ENCODE data around the gene LSM10.
A peak's percentile ranks its signal among the peaks of the same experiment; 100 is the strongest.

The LSM10 gene

DNA sequence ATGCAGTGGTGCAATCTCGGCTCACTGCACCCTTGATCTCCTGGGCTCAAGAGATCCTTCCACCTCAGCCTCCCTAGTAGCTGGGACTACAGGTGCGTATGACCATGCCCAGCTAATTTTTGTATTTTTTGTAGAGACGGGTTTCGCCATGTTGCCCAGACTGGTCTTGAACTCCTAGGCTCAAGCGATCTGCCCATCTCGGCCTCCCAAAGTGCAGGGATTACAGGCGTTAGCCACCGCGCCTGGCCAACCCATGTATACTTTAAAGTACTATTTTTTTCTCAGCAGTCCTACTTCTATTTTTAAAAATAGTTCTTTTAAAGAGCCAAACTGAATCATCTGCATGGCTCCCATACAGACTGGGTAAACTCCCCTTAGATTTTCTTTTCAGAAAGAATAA lies 15.5 kb downstream of the LSM10 start:
- DNase-seq: no peak

DNA sequence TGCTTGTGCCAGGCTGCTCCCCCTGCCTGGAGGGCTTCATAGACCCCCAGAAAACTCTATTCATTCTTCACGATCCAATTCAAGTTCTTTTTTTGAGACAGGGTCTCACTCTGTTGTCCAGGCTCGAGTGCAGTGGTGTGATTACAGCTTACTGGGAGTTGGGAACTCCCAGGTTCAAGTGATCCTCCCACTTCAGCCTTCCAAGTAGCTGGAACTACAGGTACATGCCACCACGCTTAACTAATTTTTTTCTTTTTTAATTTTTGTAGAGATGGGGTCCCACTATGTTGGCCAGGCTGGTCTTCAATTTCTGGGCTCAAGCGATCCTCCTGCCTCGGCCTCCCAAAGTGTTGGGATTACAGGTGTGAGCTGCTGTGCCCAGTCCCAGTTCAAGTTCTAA lies 16.3 kb downstream of the LSM10 start:
- DNase-seq: no peak

DNA sequence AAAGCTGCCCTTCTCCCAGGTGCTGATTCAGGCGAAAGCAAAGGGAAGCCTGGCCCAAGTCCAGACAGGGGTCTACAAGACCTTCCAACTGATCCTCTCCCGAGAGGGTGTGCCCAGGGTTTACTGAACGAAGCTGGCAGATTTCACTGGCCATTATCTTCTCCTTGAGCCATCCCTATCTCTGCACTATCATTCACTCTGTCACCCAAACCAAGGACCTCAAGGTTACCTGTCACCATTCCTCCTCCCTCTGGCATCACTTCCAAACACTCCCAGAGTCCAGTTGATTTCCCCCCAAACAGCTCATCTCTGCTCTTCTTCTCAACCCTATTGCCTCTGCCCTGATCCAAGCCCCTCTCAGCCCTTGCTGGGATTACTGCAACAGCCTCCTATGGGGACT lies 16.9 kb downstream of the LSM10 start:
- no peak for DNase-seq

DNA sequence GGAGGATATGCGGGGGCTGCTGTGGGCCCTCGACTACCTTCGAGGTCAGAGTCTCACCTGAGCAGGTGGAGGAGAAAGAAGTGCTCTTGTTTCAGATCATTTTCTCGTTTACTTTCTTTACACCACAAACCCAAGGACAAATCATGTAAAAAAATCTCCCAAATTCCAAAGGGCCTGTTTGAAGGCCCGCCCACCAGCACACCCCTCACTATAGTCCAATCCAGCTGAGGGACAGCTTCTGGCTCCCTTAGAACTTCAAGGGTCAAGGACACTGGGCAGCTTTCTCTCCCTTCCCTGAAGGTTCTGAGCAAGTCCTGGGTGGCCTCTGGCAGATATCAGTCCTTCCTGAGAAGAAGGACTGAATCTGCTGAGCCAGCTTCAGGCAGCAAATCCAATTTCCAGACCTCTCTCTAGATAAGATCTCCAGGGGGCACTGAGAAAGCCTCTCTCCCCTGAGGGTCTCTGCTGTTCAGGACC lies 17.5 kb downstream of the LSM10 start:
- no peak for DNase-seq

DNA sequence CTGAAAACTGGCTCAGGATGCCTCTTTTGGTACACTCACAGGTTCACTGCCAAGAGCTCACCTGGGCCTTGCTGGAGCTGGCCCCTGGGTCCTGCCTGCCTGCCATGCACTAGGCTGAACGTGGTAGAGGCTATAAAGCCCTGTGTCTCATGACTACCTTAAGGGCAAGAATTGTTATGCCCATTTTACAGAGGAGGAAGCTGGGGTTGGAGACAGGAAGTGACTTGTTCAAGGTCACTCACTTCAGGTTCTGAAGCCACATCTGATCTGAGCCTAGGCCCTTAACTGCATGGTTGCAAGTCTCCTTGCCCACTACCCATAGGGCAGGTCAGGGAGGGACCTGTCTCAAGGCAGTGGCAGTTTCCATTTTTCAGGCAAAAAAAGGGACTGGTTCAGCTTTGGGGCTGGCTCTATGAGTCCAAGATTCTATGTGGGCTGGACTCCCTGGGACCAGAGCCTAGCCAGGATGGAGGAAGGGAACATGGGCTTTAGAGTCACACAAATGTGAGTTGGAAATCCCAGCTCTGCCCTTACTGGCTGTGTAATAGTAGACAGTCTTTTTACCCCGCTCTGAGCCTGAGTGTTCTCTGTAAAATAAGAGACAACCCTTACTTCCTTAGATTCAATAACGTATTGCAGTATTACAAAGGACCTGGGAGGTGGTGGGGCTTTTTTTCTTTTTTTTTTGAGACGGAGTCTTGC lies 19.8 kb downstream of the LSM10 start:
- no peak for DNase-seq

DNA sequence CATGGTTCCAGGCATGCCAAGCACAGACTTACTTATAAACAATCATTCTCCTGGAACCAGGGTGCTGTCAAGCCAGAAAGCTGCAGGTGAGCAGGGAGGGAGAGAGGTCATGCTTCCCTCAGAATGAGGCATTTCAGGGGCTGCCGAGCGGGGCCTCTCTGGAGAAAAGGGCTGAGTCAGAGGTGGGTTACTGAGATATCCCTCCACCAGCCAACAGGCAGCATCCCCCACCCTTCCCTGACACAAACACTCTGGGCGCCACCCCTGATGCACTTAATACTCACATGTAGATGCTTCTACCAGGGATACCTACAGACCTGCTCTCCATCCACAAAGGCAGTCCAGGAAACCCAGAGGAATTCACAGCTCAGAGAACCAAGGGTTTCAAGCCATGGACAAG lies 25.1 kb downstream of the LSM10 start:
- DNase-seq: no peak

DNA sequence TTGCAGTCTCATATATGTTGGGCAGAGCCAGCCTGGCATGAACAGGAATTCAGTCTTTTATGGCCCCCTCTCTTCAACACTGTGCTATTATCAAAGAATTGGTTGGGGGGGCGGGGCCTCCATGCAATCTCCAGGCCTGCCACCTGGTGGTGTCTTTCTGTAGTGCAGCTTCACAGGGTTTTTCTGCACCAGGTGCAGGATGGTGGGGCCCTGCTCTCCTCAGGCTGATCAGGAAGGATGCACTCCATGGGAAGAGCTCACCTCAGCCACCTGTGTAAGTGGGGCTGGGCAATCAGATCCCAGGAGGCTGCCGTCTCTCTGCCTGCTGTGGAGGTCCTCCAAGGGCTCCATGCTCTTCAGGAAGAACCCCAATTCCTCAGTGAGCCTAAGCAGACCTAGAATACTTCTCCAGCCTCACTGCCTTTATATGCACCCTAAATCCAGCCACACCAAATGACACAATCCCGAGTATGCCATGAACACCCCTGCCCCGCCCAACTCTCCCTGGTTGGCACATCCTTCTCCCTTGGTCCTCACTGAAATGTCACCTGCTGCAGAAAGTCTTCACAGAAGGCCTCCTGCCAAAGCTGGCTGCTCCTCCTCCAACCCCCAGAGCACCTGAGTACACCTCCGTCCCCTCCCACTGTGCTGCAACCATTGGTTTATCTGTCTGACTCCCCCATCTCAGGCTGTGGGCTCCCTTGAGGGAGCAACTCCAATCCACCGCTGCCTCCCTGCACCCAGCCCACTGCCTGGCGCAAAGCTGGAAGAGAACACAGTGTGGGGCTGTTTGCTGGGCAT lies 28.4 kb downstream of the LSM10 start:
- peak; percentile 70 for DNase-seq

DNA sequence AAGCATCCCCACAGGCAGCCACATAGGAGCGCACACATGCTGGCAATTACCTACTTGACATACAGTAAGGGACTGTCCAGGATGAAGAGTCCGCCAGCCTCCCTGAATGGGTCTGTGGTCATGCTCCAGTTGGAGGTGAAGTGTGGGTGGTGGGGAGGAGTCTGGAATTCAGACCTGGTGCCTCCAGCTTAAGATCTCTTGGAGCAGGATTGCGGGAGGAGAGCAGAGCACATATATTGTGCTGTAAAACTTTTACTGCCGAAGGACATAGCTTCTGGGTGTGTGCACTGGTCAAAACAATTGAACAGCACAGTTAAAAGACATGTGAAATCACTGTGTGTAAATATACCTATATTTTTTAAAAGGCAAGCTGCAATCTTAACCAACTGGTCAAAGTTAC lies 29.9 kb downstream of the LSM10 start:
- no peak for DNase-seq

DNA sequence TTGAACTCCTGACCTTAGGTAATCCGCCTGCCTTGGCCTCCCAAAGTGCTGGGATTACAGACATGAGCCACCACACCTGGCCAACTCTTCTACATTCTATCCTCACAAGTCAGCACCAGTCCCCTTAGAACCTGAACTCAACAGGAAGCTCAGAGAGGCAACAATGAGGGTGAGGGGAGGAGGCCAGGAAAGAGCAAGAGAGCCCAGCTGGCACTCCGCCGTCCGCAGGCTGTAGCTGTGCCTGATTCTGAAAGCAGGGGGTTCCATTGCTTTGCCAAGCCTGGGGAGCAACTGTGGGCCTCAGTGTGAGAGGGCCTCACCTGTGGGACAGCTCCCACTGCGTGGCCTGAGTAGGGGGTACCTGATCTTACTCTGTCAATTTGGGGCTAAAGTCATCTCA lies 30.6 kb downstream of the LSM10 start:
- DNase-seq: no peak

DNA sequence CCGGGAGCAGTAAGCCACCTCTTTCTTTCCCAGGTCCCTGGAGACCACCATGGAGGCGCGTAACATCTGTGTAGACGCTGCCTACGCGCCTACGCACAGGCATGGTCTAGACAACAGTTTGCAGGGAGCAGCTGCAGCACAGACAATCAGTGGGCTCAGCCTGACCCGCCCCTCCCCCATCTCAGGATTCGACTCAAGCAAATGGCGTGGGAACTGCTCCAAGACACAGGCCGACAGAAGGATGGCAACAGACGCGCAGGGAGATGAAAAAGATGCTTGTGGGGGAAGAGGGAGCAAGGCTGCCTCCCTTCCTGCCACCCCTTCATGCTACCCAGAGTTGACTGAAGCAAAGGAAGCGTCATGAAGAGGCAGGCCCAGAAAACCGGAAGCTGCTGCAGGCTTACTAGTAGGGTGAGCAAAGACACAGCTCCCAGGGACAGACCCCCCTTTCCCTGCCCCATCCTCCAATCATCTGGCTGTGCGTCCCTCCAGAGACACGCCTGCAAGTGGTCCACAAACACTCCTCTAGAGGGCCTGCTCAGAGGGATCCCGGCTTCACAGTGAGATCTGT lies 31.5 kb downstream of the LSM10 start:
- DNase-seq: peak; percentile 69

DNA sequence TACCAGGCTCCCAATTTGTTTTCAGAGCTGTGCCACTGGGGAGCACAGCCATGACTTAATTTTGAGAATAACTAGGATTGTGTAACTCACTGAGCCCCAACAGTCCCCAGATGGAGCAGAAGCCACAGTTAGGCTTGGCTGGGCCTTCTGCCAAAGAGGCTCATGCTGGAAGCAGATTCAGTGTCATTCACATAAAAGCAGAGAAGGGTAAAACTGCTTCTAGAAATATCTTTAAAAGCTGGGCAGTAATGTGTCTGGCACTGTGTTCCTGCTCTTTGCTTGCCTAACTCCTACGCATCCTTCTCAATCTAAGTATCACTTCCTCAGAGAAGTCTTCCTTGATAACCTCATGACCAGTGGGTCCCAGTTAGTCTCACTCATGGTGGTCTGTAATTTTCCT lies 32.3 kb downstream of the LSM10 start:
- DNase-seq: no peak

DNA sequence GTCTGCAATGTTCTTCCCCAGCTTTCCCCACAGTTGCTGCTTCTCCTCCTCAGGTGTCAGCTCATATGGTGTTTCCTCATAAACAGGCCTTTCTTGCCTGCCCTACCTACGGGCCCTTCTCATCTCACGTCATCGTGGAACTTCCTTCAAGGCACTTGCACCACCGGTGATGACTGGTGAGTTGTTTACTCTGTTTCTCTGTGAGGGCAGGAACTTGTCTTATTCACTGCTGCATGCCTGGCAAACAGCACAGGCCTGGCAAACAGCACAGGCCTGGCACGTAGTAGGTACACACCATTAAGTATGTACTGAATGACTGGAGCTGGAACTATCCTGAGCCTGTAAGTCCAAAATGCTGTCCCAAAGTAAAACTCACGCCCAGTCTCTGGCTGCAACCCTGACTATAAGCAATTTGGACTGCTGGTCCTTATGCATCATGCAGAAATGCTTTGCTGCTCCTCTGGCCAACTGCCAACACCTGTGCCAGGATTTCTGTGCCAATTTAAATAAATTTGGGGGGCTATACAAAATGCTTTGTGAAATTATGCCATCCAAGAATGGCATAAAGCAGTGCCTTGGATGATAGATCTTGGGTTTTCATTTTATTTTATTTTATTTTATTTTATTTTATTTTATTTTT lies 37.7 kb downstream of the LSM10 start:
- DNase-seq: peak; percentile 60

DNA sequence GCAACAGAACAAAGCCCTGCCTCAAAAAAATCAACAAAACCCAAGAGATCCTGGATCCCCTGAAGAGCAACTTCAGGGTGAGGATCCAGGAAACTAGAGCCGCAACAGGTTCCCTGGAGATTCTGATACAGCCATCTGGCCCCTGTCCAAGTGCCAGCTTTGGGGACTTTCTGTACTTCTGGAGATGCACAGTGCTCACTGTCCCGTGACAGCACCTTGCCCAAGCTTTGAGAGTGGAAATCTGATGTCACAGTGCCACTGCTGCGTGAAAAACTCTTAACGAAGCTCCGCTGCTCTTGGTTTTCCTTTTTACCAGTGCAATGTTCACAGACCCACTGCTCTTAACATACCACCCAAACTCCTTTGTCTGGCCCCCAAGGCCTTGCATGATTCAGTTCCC lies 38.3 kb downstream of the LSM10 start:
- no peak for DNase-seq

DNA sequence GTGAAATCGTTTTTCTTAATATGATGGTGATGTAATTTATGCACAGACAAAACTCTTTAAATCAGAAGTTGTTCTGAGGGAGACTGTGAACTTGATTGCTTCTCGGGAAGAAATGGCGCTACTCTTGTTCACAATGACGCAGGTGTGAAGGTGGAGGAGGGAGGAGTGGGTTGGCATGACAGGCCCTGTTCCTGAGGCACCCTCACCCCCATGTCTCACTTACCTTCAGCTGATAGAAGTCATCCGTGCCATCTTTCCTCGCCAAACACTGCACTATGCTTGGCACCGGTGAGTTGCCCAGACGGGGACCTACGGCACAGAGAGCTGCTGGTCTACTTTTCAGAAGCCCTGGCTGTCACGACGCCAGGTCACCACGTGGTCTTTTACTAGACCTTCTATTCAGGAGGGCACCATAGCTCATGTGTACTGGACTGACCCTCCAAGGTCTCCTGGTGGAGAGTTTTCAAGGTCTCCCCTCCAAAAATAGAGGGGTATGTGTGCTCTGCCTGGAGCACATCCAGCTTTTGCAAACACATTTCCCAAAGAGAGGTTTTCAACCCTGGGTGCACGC lies 39.1 kb downstream of the LSM10 start:
- DNase-seq: no peak

DNA sequence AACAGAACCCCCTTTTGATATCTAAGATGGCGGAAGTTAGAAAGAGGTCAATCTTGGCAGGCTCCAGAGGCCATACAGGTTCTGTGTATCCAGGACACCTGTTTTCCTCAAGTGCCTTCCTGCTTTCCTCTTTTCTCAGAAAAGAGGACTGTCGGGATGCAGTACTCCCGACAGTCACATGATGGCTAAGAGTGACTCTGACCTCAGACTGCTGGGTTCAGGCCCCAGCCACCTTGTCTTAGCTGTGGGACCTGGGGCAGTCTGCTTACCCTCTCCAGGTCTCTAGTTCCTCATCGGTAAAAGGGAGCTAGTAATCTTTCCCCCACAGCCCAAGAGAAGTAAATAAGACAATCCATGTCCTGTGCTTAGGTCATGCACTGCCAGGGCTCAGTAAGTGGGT lies 41.9 kb downstream of the LSM10 start:
- no peak for DNase-seq

DNA sequence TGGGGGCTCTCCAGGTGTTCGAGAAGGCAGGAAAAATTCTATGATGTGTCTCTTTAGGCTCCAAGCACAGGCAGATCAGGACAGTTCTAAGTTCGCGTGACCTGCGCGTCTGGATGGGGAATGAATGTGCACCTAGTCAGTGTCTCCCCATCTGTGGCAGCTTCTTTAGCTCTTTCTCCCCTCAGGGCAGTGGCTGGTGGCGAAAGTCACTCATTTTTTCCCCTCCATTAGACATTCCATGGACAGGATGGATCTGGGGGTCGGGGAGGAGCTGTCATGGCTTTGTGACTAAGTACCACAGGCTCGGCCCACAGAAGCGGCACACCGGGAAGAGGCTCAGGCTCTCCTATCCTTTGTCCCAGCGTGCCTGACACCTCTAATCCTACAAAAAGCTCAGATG lies 43.2 kb downstream of the LSM10 start:
- no peak for DNase-seq

DNA sequence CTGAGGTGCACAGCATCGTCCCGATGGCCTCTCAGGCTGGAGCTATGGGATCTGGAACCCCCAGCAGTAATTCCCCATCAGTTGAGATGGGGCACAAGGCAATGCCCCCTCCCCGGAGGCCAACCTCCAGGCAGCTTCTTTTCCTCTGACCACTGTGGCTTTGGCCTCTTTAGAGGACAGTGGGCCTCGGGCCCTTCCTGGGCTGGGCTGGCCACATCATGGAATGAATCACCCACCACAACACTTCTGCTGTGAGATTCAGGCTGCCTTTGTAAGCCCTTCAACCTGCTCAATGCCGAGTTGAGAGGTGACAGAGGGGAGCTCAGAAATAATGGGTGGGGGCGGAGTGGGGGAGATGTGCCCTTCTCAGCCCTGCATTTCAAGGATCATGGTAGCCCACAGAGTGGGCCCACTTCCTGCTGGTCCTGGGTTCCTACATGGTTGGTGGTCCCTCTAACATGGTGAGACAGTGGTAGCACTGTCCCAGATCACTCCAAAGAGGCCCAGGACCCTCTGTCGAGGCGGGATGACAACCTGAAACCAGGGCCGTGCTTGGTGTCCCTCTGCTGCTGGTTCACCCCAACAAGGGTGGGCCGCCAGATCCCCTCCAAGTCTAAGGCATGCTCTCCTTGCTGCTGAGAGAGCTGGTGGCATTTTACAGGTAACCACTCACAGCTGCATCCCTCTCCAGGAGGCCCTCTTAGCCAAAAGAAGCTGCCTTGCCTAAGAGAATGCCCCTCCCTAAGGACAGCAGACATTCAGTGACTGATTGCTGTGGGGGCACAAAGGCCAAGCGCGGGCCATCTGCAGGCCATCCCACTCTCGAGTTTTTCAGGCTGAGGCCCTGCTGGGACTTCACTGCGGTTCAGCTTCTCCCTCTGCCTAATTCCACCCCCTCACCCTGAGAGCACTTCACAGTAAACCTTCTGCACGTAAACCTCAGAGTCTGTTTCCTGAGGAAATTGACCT lies 44.5 kb downstream of the LSM10 start:
- DNase-seq: no peak

DNA sequence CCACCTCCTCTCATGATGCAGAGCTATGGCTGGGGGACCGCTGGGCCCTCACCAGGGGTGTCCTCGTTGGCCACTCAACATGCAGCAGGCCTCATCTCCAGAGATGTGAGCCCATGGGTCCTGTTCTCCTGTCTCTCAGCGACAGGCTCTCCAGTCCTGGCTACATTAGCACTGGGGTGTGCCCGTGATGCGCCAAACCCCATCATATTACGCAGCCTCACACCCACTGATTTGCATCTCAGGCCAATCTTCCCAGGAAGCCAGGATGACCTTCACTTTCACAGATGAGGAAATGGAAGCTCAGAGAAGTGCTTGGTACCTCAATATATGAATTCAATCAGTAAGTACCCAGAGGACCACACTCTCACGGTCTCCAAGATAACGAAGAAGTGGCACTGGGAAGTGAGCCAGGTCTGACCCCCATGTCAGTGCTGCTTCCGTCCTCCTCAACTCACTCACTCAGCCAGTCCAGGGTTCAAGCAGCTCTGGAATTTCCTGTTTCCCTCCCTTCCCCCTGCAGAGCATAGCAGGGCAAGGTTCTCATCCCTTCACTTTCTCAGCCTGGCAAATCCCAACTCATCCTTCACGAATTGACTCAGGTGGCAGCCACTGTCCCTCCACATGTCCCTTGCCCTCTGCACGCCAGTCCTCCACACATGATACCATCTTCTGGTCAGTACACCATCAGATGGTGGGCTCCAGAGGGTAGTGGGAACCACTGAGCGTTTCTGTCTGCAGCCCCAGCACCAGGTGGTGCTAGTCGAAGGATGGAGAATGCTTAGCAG lies 45.4 kb downstream of the LSM10 start:
- no peak for DNase-seq

DNA sequence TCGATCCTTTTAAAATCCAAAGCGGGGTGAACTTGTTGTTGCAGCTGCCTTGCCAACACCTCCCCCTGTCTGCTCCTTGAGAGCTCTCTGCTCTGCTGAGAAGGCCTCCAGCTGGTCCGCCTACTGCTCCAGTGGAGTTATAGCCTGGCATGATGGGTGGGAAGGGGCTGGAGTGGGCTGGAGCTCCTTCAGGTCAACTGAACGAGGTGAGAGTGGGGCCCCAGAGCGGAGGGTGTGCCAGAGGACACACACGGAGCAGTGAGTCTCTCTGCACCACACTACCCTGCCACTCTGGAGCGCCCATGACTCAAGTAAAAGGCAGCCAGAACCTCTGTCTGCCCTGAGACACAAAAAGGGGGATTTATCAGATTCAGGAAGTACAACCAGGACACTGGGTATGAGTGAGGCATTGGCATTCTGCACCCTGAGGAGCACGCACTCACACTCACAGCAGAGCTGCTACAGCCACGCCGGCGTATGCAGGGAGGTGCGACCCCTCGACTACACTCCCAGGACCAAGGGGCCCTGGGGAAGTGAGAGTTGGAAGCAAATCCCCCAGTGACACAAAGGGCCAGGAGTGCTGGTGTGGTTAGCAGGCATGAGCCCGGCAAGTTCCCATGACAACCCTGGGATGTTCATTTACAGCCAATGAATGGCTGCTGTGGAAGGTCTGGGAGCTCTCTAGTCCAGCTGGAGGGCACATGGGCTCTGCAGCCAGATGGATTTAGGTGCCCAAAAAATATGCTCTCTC lies 46.3 kb downstream of the LSM10 start:
- no peak for DNase-seq

DNA sequence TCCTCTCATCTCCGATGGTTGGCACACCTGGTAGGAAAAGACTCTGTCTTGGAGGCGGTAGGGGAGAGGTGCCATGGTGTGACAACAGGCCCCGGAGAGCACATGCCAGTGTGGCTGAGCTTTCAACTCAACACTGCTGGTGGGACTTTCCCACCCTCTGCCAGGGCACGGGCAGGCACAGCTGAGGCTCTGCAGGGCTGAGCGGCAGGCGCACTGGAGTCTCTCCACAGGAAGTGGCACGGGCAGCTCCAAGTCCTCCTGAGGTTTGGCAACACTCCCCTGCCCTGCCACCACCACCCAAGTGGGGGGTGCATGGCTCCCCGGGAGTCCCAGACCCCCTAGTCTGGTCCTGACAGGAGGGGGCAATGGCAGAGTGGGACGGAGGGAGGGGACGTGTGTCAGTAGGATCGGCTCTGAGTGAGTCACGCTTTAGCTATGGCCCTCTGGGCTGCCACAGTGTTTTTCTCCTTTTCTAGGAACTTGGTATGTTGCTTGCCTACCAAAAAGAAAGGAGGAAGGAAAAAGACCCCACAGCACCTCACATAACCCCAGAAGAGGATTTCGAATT lies 47.0 kb downstream of the LSM10 start:
- peak; percentile 46 for DNase-seq

All from CD4-positive, alpha-beta T cell treated with Interferon gamma for 1 hour (primary cell).